Measurements from ENCODE around the gene CCER1.

The CCER1 gene

GRCh38 chr12:90936230-90937005 is 18.6 kb downstream of the CCER1 start:
- no peak for TF ChIP-seq CTCF (conservative IDR thresholded peaks at IDR 0.05; ENCODE audit: low read depth, low read length)
- H3K9ac ChIP-seq = no peak overlapping the region
- no peak overlapping the region for H3K4me2 ChIP-seq
- H3K4me3 ChIP-seq (IDR thresholded peaks at IDR 0.05; ENCODE audit: insufficient read depth, low read depth, low read length) = no peak overlapping the region
- H2AFZ ChIP-seq (ENCODE audit: low read depth) = no peak overlapping the region
- no peaks in the 10 kb centered on the region for H3K4me1 ChIP-seq (ENCODE audit: low read depth, poor library complexity, severe bottlenecking)
- H3K27ac ChIP-seq = no peak overlapping the region
- H3K36me3 ChIP-seq (ENCODE audit: insufficient read depth) = no peaks in the 10 kb centered on the region
- H3K79me2 ChIP-seq (ENCODE audit: insufficient read depth, low read depth) = no peaks in the 10 kb centered on the region
- H4K20me1 ChIP-seq (ENCODE audit: insufficient read depth) = no peaks in the 10 kb centered on the region
- H3K27me3 ChIP-seq (ENCODE audit: insufficient read depth, low read depth) = no peaks in the 10 kb centered on the region

- no peak for TF ChIP-seq CTCF (conservative IDR thresholded peaks at IDR 0.05; ENCODE audit: low read depth, low read length)
- no peak overlapping the region for H3K4me3 ChIP-seq (IDR thresholded peaks at IDR 0.05; ENCODE audit: insufficient read depth, low read depth, low read length)
- H3K36me3 ChIP-seq (ENCODE audit: insufficient read depth) = no peaks in the 10 kb centered on the region
- no peaks in the 10 kb centered on the region for H3K4me1 ChIP-seq (ENCODE audit: low read depth, poor library complexity, severe bottlenecking)
- H4K20me1 ChIP-seq (ENCODE audit: insufficient read depth) = no peaks in the 10 kb centered on the region
- no peak overlapping the region for H3K9ac ChIP-seq
- H3K27ac ChIP-seq = no peak overlapping the region
- H2AFZ ChIP-seq (ENCODE audit: low read depth) = no peak overlapping the region
- H3K4me2 ChIP-seq = no peak overlapping the region
- H3K27me3 ChIP-seq (ENCODE audit: insufficient read depth, low read depth) = no peaks in the 10 kb centered on the region
- H3K79me2 ChIP-seq (ENCODE audit: insufficient read depth, low read depth) = no peaks in the 10 kb centered on the region
Measured at GRCh38 chr12:90925562-90925961, 29.4 kb downstream of the CCER1 start.

GRCh38 chr12:90924406-90924805 is 30.6 kb downstream of the CCER1 start:
- no peaks in the 10 kb centered on the region for H3K79me2 ChIP-seq (ENCODE audit: insufficient read depth, low read depth)
- H3K27me3 ChIP-seq (ENCODE audit: insufficient read depth, low read depth) = no peaks in the 10 kb centered on the region
- H3K9ac ChIP-seq = no peak overlapping the region
- no peak overlapping the region for H3K27ac ChIP-seq
- H3K36me3 ChIP-seq (ENCODE audit: insufficient read depth) = no peaks in the 10 kb centered on the region
- no peak overlapping the region for H3K4me2 ChIP-seq
- no peaks in the 10 kb centered on the region for H4K20me1 ChIP-seq (ENCODE audit: insufficient read depth)
- no peaks in the 10 kb centered on the region for H3K4me1 ChIP-seq (ENCODE audit: low read depth, poor library complexity, severe bottlenecking)
- no peak overlapping the region for H3K4me3 ChIP-seq (IDR thresholded peaks at IDR 0.05; ENCODE audit: insufficient read depth, low read depth, low read length)
- no peak overlapping the region for H2AFZ ChIP-seq (ENCODE audit: low read depth)
- no peak for TF ChIP-seq CTCF (conservative IDR thresholded peaks at IDR 0.05; ENCODE audit: low read depth, low read length)

- no peak overlapping the region for H3K4me2 ChIP-seq
Measured at GRCh38 chr12:90922145-90922627, 32.8 kb downstream of the CCER1 start.

More at GRCh38 chr12:90922145-90922627, 32.8 kb downstream of the CCER1 start:
- no peak overlapping the region for H2AFZ ChIP-seq (ENCODE audit: low read depth)
- H3K4me3 ChIP-seq (IDR thresholded peaks at IDR 0.05; ENCODE audit: insufficient read depth, low read depth, low read length) = no peak overlapping the region
- H3K4me1 ChIP-seq (ENCODE audit: low read depth, poor library complexity, severe bottlenecking) = no peaks in the 10 kb centered on the region
- H3K27ac ChIP-seq = no peak overlapping the region
- H3K79me2 ChIP-seq (ENCODE audit: insufficient read depth, low read depth) = no peaks in the 10 kb centered on the region
- H3K9ac ChIP-seq = no peak overlapping the region
- TF ChIP-seq CTCF (conservative IDR thresholded peaks at IDR 0.05; ENCODE audit: low read depth, low read length) = no peak
- H3K36me3 ChIP-seq (ENCODE audit: insufficient read depth) = no peaks in the 10 kb centered on the region
- H4K20me1 ChIP-seq (ENCODE audit: insufficient read depth) = no peaks in the 10 kb centered on the region
- H3K27me3 ChIP-seq (ENCODE audit: insufficient read depth, low read depth) = no peaks in the 10 kb centered on the region

Data from KMS-11 (cell line).